Activated CD8-positive, alpha-beta memory T cell treated with anti-CD3 and anti-CD28 coated beads, Interleukin-2, amount 50 U/mL, for 24 hours (primary cell): ENCODE data around the gene PBX4.

Experiments
- DNase-seq: peaks from one replicate; pipeline ENCODE4 v3.0.0-alpha.2; 2020; ENCODE audit errors: extremely low read depth

PBX4 gene

GRCh38 chr19:19554074-19555023 is 64.1 kb downstream of the PBX4 start:
- DNase-seq, result peak; percentile 19

- DNase-seq, result no peak
Observed at GRCh38 chr19:19553670-19554069, 64.8 kb downstream of the PBX4 start.

DNA sequence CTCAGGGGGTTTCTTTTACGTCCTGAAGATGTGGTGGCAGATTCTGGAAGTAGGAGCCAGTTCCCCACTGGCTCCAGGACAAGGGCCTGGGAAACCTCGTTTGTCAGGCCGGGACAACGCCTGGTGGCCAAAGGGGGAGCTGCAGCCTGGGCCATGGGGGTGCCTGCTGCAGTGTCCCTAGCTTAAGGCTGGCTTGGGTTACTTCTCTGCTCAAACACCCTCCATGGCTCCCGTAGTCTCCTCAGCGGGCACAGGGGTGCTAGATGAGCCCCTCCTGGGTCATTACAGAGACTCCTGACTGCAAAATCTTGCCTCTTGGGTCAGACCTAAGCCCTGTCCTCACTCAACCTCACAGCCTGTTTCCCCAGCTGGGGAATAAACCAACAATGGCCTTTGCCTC is 65.7 kb downstream of the PBX4 start:
- no peak for DNase-seq

- DNase-seq, result no peak
Observed at GRCh38 chr19:19551853-19552192, 66.7 kb downstream of the PBX4 start.

DNA sequence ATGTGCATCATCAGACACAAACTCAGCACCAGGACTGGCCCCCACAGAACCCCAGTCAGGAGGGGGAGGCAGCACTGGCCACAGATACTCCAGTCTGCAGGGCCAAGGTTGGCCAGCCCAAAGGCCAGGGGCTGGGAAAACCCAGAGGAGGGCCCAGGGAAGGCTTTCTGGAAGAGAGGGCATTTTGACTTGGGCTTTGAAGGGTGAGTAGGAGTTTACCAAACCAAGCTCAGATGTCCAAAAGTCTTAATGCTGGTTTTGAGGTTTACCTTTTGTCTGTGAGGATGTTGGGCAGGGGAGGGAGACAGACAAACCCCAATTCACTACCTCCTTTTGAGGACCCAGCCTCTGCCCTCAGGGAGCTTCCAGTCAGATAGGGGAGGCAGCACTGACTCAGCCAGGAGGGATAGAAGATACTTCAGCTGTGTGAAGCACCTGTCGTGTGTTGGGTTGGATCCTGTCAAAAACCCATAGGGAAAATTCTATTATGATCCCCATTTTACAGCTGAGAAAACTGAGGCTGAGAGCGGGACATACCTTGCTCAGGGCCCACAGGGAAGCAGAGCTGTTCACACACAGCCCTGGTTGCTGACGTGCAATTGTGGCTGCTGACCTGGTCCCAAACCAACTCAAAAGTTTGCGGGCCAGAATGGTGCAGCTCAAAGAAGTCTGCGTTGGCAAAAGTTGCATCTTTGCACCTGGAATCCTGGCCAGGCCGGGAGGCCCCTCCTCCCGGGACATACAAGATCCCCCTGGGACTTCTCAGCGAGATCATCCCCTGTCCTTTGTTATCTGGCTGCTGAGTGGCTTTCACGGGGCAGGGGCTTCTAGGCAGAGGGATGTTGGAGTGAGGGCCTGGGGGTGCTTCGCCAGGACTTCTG is 67.3 kb downstream of the PBX4 start:
- no peak for DNase-seq

DNA sequence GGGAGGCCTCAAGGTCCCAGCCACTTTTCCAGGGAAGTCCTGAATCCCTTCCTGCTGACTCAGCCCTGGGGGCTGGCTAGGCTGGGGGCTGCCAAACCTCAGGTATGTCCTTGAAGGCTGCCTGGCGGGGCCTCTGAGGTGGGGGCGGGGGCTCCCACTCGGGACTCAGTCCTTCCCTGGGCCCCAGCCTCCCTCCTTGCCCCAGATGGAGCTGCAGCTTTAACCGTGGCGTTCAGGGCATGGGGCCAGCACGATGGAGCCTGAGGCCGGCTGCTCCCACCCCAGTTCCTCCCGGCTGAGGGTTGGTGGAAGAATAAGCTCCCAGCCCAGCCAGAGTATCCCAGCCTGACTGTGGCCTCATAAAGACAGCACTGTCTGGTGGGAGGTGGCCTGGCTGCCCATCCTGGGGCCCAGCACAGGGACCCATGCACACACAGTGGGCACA is 68.0 kb downstream of the PBX4 start:
- no peak for DNase-seq

- DNase-seq, result no peak
Observed at GRCh38 chr19:19549804-19550464, 68.6 kb downstream of the PBX4 start.

GRCh38 chr19:19548915-19549759 is 69.3 kb downstream of the PBX4 start:
- DNase-seq, result no peak

DNA sequence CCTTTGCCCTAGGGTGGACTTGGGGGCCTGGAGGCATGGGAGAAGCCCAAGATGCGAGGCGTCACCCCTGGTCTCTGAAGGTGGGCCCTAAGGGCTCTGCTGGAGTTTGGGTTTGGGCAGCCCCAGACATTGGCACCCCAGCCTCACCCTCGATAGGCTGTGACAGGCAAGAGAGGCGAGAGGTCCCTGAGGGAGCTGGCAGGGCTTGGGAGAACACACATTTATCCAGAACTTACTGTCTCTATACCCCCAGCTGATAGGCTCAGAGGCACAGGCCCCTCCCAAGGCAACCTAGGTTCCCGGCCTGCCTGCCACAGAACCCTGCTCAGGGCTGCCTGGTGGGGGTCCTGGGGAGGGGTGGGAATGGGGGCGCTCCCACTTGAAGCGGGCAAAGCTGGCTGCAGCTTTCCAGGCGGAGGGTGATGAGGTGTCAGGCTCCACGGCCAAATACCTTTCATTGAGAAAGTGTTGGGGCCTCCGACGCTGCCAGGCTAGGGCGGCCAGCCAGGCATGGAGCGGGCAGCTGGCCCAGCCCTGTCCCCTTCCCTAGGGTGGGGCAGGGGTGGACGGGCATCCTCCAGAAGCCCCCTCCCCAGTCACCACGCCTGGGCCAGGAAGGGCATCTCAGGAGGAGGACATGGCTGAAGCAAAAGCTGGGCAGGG is 70.7 kb downstream of the PBX4 start:
- DNase-seq, result no peak

DNA sequence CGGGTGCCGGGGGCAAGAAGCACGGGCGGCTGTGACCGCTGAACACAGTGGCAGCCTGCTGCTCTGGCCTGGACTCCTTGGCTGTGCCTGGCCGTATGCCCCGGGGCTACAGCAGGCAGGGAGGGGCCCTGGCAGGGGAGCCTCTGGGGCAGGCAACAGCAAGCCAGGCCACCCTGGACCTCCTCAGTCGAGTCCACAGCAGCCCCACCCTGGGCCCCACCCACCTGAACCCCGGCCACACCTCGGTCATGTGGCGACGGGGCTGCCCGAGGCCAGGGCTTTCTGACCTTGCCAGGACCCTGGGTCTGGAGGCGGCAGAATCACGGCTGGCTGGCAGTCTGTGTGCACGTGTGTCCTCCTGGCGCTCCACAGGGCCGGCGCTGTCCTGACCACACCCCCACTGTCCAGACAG is 71.7 kb downstream of the PBX4 start:
- no peak for DNase-seq

DNA sequence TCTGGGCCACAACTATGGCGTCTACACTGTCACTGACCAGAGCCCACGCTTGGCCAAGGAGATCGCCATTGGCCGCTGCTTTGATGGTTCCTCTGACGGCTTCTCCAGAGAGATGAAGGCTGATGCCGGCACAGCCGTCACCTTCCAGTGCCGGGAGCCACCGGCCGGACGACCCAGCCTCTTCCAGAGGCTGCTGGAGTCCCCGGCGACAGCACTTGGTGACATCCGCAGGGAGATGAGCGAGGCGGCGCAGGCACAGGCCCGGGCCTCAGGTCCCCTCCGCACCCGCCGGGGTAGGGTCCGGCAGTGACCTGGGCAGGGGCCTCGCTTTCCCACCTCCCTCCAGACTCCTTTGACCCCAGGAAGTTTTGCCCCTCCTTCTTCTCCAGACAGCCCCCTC is 72.8 kb downstream of the PBX4 start:
- no peak for DNase-seq

- DNase-seq, result no peak
Observed at GRCh38 chr19:19544954-19545591, 73.4 kb downstream of the PBX4 start.

DNA sequence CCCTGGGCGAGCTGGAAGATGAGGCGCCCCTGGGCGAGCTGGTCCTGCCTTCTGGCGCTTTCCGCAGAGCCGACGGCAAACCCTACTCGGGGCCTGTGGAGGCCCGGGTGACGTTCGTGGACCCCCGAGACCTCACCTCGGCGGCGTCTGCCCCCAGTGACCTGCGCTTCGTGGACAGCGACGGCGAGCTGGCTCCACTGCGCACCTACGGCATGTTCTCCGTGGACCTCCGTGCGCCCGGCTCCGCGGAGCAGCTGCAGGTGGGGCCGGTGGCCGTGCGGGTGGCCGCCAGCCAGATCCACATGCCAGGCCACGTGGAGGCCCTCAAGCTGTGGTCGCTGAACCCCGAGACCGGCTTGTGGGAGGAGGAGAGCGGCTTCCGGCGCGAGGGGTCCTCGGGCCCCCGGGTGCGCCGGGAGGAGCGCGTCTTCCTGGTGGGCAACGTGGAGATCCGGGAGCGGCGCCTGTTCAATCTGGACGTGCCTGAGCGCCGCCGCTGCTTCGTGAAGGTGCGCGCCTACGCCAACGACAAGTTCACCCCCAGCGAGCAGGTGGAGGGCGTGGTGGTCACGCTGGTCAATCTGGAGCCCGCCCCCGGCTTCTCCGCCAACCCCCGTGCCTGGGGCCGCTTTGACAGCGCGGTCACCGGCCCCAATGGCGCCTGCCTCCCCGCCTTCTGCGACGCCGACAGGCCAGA is 74.1 kb downstream of the PBX4 start:
- no peak for DNase-seq

GRCh38 chr19:19543640-19544039 is 74.8 kb downstream of the PBX4 start:
- DNase-seq, result no peak

DNA sequence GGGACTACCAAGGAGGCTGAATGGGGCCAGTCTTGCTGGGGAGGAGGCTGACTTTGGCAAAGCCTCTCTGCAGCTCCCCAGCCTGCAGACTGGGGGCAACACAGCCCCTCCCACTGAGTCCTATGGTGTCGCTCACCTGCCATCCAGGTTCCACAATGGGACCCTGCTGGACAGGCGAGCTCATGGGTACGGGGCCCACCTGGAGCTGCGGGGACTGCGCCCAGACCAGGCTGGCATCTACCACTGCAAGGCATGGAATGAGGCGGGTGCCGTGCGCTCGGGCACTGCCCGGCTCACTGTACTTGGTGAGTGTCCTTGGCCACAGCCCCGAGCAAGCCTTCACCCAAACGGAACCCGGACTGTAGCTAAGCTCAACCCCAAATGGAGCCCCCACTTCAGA is 75.4 kb downstream of the PBX4 start:
- no peak for DNase-seq

DNA sequence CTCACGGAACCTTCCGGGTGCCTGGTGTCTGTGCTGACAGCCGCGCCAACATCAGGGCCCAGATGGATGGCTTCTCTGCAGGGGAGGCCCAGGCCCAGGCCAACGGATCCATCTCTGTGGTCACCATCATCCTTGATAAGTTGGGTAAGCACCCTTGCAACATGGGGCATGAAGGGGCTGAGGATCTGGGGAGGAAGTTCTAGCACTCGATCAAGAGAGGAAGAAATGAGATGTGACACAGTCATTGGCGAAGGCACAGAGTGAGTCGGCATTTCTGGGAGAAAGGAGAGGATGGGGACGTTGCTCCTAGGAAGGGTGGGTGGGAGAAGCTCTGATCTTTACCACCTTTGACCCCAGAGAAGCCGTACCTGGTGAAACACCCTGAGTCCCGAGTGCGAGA is 76.0 kb downstream of the PBX4 start:
- DNase-seq, result no peak

GRCh38 chr19:19541616-19542015 is 76.9 kb downstream of the PBX4 start:
- DNase-seq, result no peak

DNA sequence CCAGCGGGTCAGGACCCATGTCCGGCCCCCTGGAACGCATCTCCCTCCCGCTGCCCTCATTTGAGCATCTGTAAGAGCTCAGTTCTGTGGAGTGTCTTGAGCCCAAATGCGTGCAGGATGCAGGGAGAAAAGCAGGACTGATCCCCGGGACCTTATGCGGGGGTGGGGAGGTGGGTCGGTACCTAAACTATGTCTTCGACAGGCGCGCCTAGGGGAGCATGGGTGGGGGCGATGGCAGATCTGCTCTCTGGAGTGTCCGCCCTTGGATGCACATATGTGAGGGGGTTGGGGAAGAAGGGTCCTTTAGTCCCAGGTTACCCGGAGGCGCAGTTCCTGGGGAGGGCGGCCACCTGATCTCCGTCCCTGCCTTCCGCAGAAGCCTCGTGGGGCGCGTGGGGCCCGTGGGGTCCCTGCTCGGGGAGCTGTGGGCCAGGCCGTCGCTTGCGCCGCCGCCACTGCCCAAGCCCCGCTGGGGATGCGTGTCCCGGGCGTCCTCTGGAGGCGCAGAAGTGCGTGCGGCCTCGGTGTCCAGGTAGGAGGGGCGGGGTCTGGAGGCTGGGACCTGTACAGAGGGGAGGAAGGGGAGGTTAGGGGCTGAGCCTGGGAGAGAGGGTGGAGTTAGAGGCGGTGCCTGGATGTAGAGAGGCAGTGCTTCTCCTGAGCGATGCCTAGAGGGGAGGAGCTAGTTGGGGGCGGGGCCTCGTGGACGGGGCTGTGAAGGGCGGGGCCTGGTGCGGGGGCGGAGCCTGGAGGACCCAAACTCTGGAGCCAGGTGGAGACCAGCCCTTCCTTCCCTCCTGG is 77.6 kb downstream of the PBX4 start:
- peak; percentile 27 for DNase-seq
